K562 (cell line): ENCODE results near the gene AGK.

Experiments used
- FOXJ3 ChIP-seq: sonication (generic); formaldehyde crosslinking; IDR thresholded peaks from 2 replicates; pipeline ENCODE4 v1.4.0; 2020; ENCODE audit warnings: mild to moderate bottlenecking, missing genetic modification reagents
- FOXM1 ChIP-seq, 2 experiments: fragments of 450-650 bp in 1 of 2; sonication (generic) in 1 of 2; formaldehyde crosslinking in 1 of 2; IDR thresholded peaks; 2 replicates each; pipeline versions ENCODE4 v1.6.1 to v1.9.0; 2017 to 2022; ENCODE audit warnings: low read depth in 2 of 2, mild to moderate bottlenecking in 2 of 2, missing genetic modification reagents in 1 of 2, moderate library complexity in 1 of 2
- JUNB ChIP-seq: fragments of 450-650 bp; formaldehyde crosslinking; conservative IDR thresholded peaks from 2 replicates; pipeline ENCODE4 v1.4.0; 2020; ENCODE audit warnings: mild to moderate bottlenecking
- MCM5 ChIP-seq: fragments of 450-650 bp; IDR thresholded peaks from 2 replicates; pipeline ENCODE4 v1.6.1; 2016; ENCODE audit warnings: low read depth
- NFXL1 ChIP-seq: fragments of 450-650 bp; formaldehyde crosslinking; IDR thresholded peaks from 2 replicates; pipeline ENCODE4 v1.4.0; 2021; ENCODE audit warnings: mild to moderate bottlenecking
- TBP ChIP-seq: optimal IDR thresholded peaks from 2 replicates; pipeline ENCODE3; 2011; ENCODE audit warnings: low read depth, low read length, improper control_type of control experiment
- U2AF2 ChIP-seq: fragments of 200-400 bp; formaldehyde crosslinking; optimal IDR thresholded peaks from 2 replicates; pipeline ENCODE3; 2017; ENCODE audit warnings: low read depth, mild to moderate bottlenecking, low read length
- XRCC5 ChIP-seq: fragments of 200-400 bp; formaldehyde crosslinking; IDR thresholded peaks from 2 replicates; pipeline ENCODE4 v1.6.1; 2017; ENCODE audit warnings: low read depth, mild to moderate bottlenecking, low read length
- ZBTB26 ChIP-seq: fragments of 450-650 bp; formaldehyde crosslinking; IDR thresholded peaks from 2 replicates; pipeline ENCODE4 v1.4.0; 2022; ENCODE audit warnings: missing genetic modification characterization
- TF ChIP-seq, protein P1 (sequence below): IDR thresholded peaks from 2 replicates; pipeline ENCODE4 v1.6.1; 2011; ENCODE audit warnings: borderline replicate concordance, low read depth, mild to moderate bottlenecking, moderate library complexity, low read length; ENCODE audit not compliant: insufficient read depth, poor library complexity, severe bottlenecking

DNA sequence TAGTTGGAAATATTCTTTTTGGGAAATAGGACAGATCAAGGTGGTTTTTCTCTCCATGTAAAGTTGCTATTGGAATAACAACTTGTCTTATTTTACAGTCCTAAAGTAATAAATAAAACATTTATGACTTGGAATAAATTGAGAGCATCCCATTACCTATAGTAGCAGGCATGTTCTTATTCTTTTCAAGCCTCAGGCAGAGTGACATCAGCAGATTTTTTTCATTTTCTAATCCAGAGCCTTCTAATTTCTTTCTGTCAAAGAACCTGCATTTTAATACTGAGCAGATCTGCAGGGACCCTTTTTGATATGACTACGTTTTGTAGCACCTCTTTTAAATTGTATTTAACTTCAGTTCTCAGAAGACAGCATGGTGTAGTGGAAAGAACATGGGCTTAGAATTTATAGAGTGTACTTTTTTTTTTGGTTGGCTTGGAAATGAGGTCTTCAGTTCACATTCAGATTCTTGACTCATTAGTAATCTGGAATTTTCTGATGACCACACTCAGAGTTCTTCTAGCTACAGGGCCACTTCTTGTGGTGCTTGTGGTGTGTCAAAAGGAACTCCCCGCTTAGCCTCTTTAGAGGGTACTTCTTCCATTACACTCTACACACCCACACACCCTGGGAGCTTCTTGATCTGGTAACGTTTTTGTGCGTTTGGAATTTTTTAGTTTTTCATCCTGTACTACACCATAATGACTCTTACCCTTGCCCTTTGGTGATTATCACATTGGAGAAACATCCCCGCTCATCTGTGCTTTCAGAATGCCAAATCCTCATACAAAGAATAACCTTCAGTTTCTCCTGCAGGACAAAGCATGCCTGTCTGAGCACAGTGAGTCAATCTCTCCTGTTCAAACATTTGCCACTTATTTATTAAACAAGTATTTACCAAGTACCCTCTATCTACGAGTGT, 34.6 kb downstream of the AGK start:
- TF ChIP-seq TBP (no peak), FOXM1 (IDR thresholded peaks at IDR 0.05; ENCODE audit: low read depth) (no peak), FOXM1 (CRISPR knock-in tag; IDR thresholded peaks at IDR 0.05; ENCODE audit: low read depth) (no peak), XRCC5 (no peak), JUNB (CRISPR knock-in tag) (no peak), ZBTB26 (CRISPR knock-in tag) (no peak), U2AF2 (no peak), MCM5 (no peak), FOXJ3 (CRISPR knock-in tag) (no peak), NFXL1 (no peak)
- TF ChIP-seq, protein P1, sequence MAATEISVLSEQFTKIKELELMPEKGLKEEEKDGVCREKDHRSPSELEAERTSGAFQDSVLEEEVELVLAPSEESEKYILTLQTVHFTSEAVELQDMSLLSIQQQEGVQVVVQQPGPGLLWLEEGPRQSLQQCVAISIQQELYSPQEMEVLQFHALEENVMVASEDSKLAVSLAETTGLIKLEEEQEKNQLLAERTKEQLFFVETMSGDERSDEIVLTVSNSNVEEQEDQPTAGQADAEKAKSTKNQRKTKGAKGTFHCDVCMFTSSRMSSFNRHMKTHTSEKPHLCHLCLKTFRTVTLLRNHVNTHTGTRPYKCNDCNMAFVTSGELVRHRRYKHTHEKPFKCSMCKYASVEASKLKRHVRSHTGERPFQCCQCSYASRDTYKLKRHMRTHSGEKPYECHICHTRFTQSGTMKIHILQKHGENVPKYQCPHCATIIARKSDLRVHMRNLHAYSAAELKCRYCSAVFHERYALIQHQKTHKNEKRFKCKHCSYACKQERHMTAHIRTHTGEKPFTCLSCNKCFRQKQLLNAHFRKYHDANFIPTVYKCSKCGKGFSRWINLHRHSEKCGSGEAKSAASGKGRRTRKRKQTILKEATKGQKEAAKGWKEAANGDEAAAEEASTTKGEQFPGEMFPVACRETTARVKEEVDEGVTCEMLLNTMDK: no peak
